ENCODE measurements around the gene SYK.
"Not testable (repeated sequence)": the region's sequence is repeated elsewhere in the genome, so short reads cannot be mapped to it uniquely, and the experiment has no call there.

The SYK gene

DNA sequence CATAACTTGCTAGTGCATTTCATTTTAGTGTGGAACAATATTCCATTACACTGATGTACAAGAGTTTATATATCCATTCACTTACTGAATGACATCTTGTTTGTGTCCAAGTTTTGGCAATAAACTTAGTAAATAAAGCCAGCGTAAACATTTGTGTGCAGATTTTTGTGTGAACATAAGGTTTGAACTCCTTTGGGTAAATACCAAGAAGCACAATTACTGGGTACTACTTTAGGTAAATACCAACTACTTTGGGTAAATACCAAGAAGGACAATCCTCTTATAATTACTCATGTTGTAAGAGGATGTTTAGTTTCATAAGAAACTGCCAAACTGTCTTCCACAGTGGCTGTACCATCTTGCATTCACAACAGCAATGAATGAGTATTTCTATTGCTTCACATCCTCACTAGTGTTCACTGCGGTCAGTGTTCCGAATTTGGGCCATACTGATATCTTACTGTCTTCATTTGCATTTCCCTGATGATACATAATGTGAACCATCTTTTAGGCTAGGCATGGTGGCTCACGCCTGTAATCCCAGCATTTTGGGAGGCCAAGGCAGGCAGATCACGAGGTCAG is 2.3 kb upstream of the SYK start:
- no peak for DNase-seq

DNA sequence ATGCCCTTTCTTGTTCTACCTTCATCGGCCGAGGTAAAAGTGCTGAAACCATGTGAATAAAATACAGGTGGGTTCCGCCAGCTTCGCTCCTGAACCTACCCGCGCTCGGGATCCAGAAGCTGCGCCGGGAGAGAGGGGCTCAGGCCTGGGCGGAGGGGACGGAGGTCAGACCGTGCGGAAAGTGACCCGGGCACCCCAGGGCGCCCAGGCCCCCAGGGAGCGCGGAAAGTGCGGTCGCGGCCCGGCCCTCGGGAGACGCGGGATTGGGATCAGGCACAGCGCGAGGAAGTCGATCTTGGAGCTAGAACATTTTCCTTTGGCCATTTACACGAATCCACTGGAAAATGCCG is 329 bp downstream of the SYK start:
- no peak for DNase-seq

- DNase-seq = no peak
These were observed 867 bp downstream of the SYK start for GRCh38 chr9:90802386-90802985.

- no peak for DNase-seq
These were observed 2.4 kb downstream of the SYK start for GRCh38 chr9:90803860-90804593.

DNA sequence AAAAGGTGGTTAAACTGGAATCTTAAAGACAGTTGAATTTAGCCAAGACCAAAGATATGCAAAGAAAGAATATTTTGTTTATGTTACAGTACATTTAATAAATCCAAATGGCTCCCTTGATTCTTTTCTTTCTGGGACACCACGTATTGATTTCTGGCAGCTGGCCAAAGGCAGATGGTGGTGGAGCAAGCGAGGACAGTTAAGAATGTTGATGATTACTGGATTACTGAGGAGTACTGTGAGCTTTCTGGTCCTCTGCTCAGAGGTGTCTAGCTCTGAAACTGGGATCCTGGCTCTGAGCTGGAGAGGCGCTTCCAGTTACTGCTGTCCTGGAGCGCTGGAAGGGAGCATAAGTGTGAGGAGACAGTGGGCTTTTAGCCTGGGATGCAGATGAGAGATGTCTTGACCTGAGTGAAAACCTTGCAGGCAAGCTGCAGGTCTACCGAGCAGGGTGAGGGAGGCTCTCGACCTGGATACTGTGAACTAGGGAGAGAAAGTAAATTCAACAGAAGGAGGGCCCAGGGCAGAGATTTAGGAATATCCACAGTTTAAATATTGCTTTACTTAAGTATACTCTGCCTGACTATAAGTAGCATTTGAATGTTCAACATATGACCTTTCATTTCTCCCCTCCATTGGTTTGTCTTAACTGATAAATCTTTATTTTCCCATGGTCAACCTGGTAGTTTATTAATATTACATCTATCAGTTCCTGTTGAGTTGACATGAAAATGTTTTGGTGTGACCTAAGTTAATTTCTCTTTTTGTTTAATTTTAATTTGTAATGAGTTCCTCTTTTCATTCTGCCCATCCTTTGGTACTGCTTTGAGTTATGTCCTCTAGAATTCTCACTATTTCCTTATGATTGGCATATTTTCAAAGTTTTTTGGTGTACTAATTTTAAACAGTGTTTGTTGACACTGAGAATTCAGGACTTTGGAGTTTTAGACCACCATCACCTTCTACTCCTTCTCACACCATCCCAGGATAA is 3.7 kb downstream of the SYK start:
- no peak for DNase-seq

DNA sequence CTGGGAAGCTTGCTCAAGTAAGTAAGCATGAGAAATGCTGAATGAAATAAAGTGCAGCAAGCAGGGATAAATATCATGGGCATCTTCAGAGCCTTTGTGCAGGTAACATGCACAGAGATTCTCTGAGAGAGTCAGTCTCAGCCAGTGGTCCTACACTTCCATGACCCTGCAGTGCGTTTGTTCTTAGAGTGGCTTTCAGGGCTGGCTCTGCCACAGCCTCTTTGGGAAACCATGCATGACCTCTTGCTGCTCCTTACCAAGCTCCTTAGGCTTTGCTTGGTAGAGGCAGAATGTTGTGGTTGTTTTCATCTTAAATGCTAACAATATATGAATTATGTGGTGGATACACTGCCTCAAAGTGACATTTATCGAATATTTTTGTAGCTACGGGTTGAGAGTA is 5.4 kb downstream of the SYK start:
- DNase-seq = no peak

DNA sequence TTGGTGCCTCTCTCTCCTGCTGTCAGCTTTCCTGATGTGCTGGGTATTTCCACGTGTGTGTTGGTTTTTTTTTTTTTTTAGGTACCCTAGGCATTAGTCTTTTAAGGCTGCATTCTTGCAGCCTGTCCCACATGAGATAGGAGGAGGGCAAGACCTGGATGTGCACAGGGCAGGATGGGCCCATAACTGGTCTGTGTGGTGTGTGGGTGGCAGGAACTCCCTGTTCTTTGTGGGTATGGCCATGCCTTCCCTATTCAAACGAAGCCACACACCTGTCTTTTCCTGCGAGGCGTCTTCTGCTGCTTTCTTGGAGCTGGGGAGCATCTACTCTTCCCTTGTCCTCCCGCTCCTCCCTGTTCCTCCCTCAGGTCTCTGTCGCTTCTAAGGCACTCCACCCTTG is 6.8 kb downstream of the SYK start:
- no peak for DNase-seq

DNA sequence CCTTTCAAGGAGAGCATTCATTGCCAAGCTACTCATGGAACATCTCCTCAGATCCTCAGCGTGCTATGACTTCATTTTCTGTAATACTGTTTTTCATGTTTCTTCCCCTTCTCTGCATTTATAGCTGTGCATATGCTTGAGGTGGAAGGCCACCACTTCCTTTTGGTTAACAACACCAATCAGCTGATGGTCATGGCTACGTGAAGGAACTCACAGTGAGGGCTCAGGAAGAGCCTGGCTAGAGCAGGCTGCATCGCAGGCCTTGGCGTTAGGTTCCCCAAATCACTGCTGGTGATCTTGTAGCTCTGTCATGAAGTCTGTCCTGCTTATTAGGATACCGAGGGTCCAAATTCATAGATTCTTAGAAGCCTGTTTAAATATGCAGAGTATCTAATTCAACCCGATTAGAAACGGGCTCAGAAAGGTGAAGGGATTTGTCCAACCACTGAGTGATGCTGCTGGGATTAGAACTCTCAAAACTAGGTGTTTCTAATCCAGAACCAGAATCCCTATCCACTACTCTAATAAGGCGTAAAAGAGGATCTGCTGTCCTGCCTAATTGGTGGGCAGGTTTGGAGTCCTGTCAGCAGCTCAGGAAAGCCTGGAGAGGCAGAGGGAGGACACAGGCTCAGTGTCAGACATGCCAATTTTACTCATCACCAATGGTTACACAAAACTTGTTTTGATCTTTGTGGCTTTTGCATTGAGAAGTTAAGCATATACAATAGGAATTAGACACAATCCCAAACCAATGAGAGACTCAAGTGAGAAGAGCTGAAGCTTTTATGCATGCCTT is 7.5 kb downstream of the SYK start:
- no peak for DNase-seq

DNA sequence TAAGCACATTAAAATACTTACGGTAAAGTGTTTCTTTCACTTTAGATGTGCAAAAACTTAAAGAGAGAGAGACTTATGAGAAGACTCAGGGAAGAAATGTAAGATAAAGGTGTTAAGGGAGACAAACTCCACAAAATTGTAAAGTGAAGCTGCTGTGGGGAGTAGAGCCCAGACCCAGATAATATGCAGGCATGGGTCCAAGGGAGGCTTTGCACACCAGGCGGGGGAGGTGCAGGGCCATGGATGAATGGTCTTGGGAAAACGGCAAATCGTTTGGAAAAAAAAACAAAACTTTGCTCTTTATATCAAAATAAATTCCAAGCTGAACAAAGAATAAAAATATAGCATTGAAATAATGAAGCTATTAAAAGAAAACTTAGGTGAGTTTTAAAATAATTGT is 9.1 kb downstream of the SYK start:
- peak; percentile 13 for DNase-seq

GRCh38 chr9:90813046-90813445 is 11.4 kb downstream of the SYK start:
- DNase-seq = no peak

DNA sequence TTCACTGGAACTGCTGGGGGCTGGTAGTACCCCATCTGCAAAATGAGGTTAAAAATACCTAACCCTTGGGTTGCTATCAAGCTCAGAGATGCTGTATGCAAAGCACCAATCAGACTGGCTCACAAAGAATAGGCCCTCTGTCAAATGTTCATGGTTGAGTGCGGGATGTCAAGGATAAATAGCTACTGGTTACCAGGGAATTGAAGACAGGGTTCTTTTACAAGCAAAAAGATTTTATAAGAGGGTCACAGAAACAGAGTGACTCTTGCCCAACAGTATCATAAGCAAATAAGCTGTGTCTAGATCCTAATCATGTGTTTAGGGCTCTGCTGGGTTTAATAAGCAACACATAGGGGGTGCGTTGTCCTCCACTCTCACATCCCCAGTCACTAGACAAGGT is 11.9 kb downstream of the SYK start:
- no peak for DNase-seq

DNA sequence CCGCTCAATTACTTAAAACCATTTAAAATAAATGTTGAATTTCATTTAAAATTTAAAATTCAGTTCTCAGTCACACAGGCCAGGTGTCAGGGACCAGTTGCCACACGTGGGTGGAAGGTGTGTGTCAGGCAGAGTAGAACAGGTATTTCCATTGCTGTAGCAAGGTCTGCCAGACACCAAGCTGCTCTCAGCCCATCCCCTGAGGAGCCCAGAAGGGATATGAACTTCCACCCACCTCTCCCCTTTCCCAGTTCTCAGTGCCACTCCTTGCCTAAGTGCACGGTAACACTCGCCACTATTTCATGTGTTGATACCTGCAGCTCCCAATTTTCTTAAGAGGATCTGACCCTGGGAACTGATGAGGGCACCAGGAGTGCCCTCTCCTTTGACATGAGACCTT is 12.7 kb downstream of the SYK start:
- DNase-seq = no peak

DNA sequence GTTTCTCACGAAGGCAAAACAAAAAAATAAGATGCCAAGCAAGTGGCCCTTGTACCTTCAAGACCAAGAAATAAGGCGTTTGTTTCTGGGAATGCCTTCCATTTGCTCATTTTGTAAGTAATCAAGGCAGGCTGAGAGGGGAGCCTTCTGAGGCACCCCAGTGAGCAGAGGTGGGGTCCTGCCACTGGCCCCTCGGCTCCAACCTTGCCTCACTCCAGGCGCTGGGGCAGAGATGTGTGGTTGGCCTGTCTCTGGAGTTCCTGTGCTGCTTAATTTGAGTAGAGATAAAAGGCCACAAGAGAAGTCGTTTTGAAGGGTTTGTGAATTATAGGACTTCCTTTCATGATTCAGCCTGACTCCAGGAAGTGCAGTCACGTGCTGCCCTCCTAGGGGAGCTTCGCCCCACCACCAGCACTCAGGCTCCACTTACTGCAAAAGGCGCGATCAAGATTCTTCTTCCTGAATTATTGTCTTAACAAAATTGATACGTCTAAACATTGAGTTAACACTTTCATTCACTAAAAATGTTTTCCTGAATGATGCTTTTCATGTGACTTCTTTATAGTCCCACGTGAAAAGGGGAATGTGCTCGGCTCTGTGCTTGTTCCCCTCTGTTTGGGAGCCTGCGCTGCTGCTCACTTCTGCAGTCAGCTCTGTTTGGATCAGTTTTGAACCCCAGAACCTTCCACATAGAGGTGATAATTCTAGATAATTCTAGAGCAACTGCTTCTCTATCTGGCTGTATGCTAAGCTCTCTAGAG is 13.7 kb downstream of the SYK start:
- DNase-seq = no peak

DNA sequence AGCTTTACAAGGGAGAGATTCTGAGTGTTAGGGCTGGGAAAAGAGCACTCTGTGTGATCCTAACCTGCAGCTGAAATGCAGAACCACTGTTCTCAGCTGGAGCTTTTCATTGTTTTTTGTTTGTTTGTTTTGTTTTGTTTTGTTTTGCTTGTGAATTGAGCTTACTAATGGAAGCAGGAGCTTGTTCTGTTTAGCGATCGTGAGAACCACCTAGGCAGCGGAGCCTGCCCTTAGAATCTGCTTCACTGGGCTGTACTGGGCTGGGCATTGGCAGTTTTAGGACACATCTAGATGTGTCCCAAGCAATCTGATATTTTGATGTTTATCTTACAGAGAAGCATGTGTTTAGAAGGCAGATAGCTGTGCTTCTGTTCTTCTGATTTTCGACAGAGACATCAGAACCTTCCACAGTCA is 14.3 kb downstream of the SYK start:
- no peak for DNase-seq

- DNase-seq = no peak
These were observed 15.1 kb downstream of the SYK start for GRCh38 chr9:90816690-90817089.

GRCh38 chr9:90818279-90818678 is 16.7 kb downstream of the SYK start:
- no peak for DNase-seq

DNA sequence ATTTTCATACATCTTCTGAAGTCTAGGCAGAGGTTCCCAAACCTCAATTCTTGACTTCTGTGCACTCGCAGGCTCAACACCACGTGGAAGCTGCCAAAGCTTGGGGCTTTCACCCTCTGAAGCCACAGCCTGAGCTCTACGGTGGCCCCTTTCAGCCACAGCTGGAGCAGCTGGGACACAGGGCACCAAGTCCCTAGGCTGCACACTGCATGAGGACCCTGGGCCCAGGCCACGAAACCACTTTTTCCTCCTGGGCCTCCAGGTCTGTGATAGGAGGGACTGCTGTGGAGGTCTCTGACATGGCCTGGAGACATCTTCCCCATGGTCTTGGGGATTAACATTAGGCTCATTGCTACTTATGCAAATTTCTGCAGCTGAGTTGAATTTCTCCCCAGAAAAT is 18.8 kb downstream of the SYK start:
- not testable (repeated sequence) for DNase-seq

DNA sequence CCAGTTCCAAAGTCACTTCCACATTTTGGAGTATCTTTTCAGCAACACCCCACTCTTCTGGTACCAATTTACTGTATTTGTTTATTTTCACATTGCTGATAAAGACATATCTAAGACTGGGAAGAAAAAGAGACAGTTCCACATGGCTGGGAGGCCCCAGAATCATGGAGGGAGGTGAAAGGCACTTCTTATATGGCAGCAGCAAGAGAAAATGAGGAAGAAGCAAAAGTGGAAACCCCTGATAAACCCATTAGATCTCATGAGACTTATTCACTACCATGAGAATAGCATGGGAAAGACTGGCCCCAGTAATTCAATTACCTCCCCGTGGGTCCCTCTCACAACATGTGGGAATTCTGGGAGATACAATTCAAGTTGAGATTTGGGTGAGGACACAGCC is 19.6 kb downstream of the SYK start:
- DNase-seq = not testable (repeated sequence)

DNA sequence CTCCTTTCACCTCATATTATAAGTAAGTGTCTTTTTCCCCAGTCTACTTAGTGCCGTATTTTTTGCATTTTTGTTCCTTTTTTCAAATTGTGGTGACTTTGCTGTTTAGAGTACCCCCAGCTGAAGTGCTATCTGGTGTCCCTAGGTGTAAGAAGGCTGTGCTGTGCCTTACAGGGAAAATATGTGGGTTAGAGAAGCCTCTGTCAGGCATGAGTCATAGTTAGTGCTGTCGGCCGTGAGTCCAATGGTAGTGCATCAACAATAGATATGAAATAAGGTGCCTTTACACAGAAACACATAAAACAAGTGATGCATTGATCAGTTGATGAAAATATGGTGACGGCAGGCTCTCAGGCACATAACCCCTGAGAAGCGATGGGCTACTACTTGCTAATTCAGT is 20.1 kb downstream of the SYK start:
- peak; percentile 63 for DNase-seq

- DNase-seq = no peak
These were observed 21.2 kb downstream of the SYK start for GRCh38 chr9:90822866-90823265.

DNA sequence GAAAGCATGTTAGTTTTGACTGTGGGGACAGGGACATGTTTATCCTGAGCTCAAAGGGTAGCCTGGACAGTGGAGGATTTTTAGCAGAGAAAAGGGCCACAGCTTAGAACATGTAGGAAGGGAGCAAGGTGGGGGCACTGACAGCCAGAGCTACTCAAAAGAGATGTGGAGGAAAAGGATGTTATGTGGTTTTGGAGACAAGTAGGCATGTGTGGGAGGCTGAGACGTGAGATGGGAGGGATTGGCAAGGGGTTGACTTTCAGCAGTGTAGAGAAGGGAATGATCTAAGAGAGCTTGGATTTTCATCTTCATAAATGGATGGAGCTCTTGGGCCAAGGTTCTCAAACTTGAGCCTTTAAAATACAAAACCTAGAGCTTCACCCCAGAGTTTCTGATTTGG is 24.0 kb downstream of the SYK start:
- no peak for DNase-seq

Data from kidney glomerular epithelial cell (primary cell).